Measurements from ENCODE around the gene TMEM131L.

Gene TMEM131L

DNA sequence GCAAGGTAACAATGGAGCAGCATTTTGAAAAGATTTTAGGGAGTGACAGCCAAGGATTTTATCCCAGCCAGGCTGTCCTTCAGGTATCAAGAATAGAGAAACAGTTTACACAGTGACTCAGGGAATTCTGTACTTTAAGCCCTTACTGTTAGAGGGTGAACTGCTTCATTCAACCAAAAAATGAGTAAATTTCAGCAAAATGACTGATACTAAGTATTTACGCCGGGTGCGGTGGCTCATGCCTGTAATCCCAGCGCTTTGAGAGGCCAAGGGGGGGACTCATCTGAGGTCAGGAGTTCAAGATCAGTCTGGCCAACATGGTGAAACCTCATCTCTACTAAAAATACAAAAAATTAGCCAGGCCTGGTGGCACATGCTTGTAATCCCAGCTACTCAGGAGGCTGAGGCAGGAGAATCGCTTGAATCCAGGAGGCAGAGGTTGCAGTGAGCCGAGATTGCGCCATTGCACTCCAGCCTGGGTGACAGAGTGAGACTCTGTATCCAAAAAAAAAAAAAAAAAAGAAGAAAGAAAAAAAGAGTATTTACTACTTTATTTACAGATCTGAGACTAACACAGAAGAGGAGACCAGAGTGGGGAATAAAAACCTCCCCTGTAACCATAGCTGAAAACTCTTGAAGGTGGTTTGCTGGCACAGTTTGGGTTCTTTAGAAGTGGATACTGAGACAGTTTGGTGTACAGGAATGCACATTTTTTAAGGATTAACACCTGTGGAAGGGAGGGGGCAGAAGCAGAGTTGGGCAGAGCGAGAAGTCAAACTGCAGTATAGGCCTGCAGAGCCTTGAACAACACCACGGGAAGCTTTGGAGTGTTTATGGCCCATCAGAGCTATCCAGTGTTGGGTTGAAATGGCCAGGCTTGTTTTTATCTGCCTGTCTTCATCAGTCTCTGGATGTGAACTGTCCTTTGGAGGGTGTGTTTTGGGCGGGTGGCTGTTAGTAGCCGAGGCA lies 40.5 kb downstream of the TMEM131L start:
- TF ChIP-seq RAD21 (IDR thresholded peaks at IDR 0.05; ENCODE audit: low read depth) (no peak), REST (IDR thresholded peaks at IDR 0.05; ENCODE audit: low read depth) (no peak), EP300 (IDR thresholded peaks at IDR 0.05; ENCODE audit: borderline replicate concordance) (no peak), FOXM1 (IDR thresholded peaks at IDR 0.05; ENCODE audit: borderline replicate concordance, low read depth) (no peak), ZBTB7A (IDR thresholded peaks at IDR 0.05; ENCODE audit: low read depth) (no peak), TAF1 (IDR thresholded peaks at IDR 0.05; ENCODE audit: low read depth) (no peak)

- TF ChIP-seq, protein P1, sequence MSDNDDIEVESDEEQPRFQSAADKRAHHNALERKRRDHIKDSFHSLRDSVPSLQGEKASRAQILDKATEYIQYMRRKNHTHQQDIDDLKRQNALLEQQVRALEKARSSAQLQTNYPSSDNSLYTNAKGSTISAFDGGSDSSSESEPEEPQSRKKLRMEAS (IDR thresholded peaks at IDR 0.05), result no peak
- TF ChIP-seq, protein P2, sequence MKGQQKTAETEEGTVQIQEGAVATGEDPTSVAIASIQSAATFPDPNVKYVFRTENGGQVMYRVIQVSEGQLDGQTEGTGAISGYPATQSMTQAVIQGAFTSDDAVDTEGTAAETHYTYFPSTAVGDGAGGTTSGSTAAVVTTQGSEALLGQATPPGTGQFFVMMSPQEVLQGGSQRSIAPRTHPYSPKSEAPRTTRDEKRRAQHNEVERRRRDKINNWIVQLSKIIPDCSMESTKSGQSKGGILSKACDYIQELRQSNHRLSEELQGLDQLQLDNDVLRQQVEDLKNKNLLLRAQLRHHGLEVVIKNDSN (IDR thresholded peaks at IDR 0.05), result no peak
- TF ChIP-seq FOXM1 (IDR thresholded peaks at IDR 0.05; ENCODE audit: borderline replicate concordance, low read depth) (no peak), TAF1 (IDR thresholded peaks at IDR 0.05; ENCODE audit: low read depth) (no peak), TEAD4 (IDR thresholded peaks at IDR 0.05) (no peak), RAD21 (IDR thresholded peaks at IDR 0.05; ENCODE audit: low read depth) (no peak), REST (IDR thresholded peaks at IDR 0.05; ENCODE audit: low read depth) (no peak), CEBPB (IDR thresholded peaks at IDR 0.05) (no peak), EP300 (IDR thresholded peaks at IDR 0.05; ENCODE audit: borderline replicate concordance) (no peak), YY1 (IDR thresholded peaks at IDR 0.05; ENCODE audit: low read depth) (no peak), CREB1 (IDR thresholded peaks at IDR 0.05; ENCODE audit: low read depth) (no peak), TCF12 (IDR thresholded peaks at IDR 0.05; ENCODE audit: low read depth) (no peak), EGR1 (IDR thresholded peaks at IDR 0.05) (no peak), ZBTB7A (IDR thresholded peaks at IDR 0.05; ENCODE audit: low read depth) (no peak), NFIC (IDR thresholded peaks at IDR 0.05) (no peak)
Observed at GRCh38 chr4:153507310-153508073, 41.3 kb downstream of the TMEM131L start.

DNA sequence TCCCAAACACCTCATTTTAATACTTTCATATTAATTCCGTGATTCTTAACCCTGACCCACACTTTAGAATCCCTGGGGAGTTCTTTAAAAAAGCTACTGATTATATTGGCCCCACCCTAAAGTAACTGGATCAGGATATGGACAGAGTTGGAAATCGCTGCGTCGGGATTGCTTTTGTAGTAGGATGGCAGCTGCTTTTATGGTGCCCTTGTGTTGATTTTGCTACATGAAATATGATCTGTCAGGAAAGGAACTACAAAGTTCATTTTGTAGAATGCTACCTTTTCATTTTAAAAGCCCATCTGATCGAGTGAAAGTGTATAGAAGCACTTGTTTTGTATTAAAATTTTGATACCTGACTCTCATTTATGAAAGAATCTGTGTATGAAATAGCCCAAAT lies 43.6 kb downstream of the TMEM131L start:
- TF ChIP-seq TCF12 (IDR thresholded peaks at IDR 0.05; ENCODE audit: low read depth) (no peak), NFIC (IDR thresholded peaks at IDR 0.05) (no peak), EGR1 (IDR thresholded peaks at IDR 0.05) (no peak), FOXM1 (IDR thresholded peaks at IDR 0.05; ENCODE audit: borderline replicate concordance, low read depth) (no peak)
- TF ChIP-seq, protein P2 (IDR thresholded peaks at IDR 0.05), result no peak

DNA sequence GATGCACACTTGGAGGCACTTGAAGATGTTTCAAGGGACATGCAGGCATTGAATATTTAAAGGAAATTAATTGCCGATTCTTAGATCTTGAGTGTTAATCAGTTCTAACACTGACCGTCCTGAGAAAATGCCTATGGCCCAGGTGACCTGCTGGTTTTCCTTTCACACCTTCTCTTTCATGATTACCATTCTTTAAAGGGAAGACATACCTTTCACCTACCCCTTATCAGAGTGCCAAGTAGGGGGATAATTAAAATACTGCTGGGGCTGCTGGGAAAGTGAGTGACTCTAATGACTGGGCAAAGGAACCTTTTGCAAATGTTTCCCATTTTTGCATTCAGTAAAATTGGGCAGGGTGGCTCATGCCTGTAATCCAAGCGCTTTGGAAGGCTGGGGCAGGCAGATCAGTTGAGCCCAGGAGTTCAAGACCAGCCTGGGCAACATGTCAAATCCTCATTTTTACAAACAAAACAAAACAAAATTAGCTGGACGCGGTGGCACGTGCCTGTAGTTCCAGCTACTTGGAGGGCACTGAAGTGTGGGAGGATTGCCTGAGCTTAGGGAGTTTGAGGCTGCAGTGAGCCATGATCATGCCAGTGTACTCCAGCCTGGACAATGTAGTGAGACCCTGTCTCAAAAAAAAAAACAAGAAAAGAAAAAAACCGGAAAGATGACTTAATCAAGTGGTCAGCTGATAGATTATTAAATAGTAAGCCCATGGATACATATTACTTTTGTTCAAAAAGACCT lies 44.3 kb downstream of the TMEM131L start:
- TF ChIP-seq YY1 (IDR thresholded peaks at IDR 0.05; ENCODE audit: low read depth), result no peak
- TF ChIP-seq TAF1 (IDR thresholded peaks at IDR 0.05; ENCODE audit: low read depth), result no peak
- no peak for TF ChIP-seq TEAD4 (IDR thresholded peaks at IDR 0.05)
- TF ChIP-seq, protein P2 (IDR thresholded peaks at IDR 0.05), result no peak
- TF ChIP-seq EP300 (IDR thresholded peaks at IDR 0.05; ENCODE audit: borderline replicate concordance), result no peak
- TF ChIP-seq TCF12 (IDR thresholded peaks at IDR 0.05; ENCODE audit: low read depth), result no peak
- no peak for TF ChIP-seq FOXM1 (IDR thresholded peaks at IDR 0.05; ENCODE audit: borderline replicate concordance, low read depth)
- no peak for TF ChIP-seq NFIC (IDR thresholded peaks at IDR 0.05)
- TF ChIP-seq REST (IDR thresholded peaks at IDR 0.05; ENCODE audit: low read depth), result no peak
- TF ChIP-seq CREB1 (IDR thresholded peaks at IDR 0.05; ENCODE audit: low read depth), result no peak

Data from Ishikawa (cell line).